HL-60 (cell line): ENCODE results near the gene SMCO4.

Experiments used
- DNase-seq, 2 experiments: peaks; one replicate each; pipeline ENCODE4 v3.0.0-alpha.2; 2010 to 2020; ENCODE audit warnings: low read depth in 1 of 2, low spot score in 1 of 2
- H3K27ac ChIP-seq: fragments of 250-450 bp; sonication (Bioruptor Pico); replicated peaks from 2 replicates; pipeline ENCODE4 v1.5.1; 2020; ENCODE audit warnings: mild to moderate bottlenecking, moderate library complexity
- H3K27me3 ChIP-seq: fragments of 250-450 bp; sonication (Bioruptor Pico); 2 replicates; pipeline ENCODE4 v1.5.1; 2021; ENCODE audit warnings: mild to moderate bottlenecking, moderate library complexity; ENCODE audit not compliant: insufficient read depth, poor library complexity, severe bottlenecking
- H3K4me3 ChIP-seq: replicated peaks from 2 replicates; pipeline ENCODE4 v1.5.1; 2011; ENCODE audit warnings: mild to moderate bottlenecking, control low read depth, low read length; ENCODE audit not compliant: insufficient read depth
- GABPA ChIP-seq: IDR thresholded peaks from 2 replicates; pipeline ENCODE4 v1.6.1; 2012; ENCODE audit warnings: low read depth
- POLR2AphosphoS5 ChIP-seq: IDR thresholded peaks from 2 replicates; pipeline ENCODE4 v1.6.1; 2012; ENCODE audit warnings: low read depth
- SPI1 ChIP-seq: IDR thresholded peaks from 2 replicates; pipeline ENCODE4 v1.6.1; 2012; ENCODE audit warnings: low read depth, mild to moderate bottlenecking, borderline replicate concordance
- TF ChIP-seq, protein P1 (sequence below): IDR thresholded peaks from one replicate; pipeline ENCODE4 v1.5.1; 2011; ENCODE audit warnings: low read length, control low read depth, inconsistent platforms; ENCODE audit not compliant: insufficient read depth
- TF ChIP-seq, protein P2 (sequence below): IDR thresholded peaks from 2 replicates; pipeline ENCODE4 v1.6.1; 2012; ENCODE audit warnings: low read depth; ENCODE audit not compliant: insufficient replicate concordance

Gene SMCO4

DNA sequence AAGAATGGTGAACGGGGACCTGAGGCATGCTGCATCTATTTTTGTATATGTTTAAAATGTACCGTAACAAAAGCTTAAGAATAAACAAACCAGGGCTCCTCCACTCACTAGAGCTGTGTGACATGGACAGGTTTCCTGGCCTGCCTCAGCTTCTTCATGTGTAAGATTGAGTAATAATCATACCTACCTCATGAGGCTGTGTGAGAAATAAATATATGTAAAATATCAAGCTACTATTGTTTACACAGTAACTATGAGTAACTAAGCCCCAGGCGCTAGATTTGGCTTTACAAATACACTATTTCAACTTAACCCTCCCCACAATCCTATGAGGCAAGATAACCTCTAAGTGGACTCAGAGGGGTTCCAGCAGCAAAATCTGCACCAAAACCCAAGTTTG, 66.4 kb downstream of the SMCO4 start:
- no peak for DNase-seq

DNA sequence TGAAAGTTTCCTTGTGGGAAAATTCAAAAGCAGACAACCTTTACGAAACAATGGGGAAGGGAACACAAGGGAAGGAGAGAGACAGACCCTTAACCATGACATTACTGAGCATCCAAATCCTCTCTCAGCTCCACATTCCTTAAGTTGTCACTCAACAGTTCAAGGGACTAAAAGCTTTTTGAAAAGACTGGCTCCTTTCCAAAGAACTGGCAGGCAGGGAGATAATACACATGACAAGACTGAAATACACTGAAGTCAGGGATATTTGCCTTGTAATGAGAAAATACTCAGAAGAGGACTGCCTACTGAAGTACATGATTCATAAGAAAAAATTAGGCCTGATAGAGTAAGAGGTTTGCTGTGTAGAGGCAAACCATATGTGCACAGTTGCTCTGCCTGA, 69.1 kb downstream of the SMCO4 start:
- DNase-seq: no peak
- Histone ChIP-seq H3K27ac (no peak overlapping the region), H3K4me3 (no peak overlapping the region), H3K27me3 (no peaks in the 10 kb centered on the region)
- TF ChIP-seq, protein P1, sequence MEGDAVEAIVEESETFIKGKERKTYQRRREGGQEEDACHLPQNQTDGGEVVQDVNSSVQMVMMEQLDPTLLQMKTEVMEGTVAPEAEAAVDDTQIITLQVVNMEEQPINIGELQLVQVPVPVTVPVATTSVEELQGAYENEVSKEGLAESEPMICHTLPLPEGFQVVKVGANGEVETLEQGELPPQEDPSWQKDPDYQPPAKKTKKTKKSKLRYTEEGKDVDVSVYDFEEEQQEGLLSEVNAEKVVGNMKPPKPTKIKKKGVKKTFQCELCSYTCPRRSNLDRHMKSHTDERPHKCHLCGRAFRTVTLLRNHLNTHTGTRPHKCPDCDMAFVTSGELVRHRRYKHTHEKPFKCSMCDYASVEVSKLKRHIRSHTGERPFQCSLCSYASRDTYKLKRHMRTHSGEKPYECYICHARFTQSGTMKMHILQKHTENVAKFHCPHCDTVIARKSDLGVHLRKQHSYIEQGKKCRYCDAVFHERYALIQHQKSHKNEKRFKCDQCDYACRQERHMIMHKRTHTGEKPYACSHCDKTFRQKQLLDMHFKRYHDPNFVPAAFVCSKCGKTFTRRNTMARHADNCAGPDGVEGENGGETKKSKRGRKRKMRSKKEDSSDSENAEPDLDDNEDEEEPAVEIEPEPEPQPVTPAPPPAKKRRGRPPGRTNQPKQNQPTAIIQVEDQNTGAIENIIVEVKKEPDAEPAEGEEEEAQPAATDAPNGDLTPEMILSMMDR: no peak
- no peak for TF ChIP-seq SPI1
- no peak for TF ChIP-seq POLR2AphosphoS5
- TF ChIP-seq, protein P2, sequence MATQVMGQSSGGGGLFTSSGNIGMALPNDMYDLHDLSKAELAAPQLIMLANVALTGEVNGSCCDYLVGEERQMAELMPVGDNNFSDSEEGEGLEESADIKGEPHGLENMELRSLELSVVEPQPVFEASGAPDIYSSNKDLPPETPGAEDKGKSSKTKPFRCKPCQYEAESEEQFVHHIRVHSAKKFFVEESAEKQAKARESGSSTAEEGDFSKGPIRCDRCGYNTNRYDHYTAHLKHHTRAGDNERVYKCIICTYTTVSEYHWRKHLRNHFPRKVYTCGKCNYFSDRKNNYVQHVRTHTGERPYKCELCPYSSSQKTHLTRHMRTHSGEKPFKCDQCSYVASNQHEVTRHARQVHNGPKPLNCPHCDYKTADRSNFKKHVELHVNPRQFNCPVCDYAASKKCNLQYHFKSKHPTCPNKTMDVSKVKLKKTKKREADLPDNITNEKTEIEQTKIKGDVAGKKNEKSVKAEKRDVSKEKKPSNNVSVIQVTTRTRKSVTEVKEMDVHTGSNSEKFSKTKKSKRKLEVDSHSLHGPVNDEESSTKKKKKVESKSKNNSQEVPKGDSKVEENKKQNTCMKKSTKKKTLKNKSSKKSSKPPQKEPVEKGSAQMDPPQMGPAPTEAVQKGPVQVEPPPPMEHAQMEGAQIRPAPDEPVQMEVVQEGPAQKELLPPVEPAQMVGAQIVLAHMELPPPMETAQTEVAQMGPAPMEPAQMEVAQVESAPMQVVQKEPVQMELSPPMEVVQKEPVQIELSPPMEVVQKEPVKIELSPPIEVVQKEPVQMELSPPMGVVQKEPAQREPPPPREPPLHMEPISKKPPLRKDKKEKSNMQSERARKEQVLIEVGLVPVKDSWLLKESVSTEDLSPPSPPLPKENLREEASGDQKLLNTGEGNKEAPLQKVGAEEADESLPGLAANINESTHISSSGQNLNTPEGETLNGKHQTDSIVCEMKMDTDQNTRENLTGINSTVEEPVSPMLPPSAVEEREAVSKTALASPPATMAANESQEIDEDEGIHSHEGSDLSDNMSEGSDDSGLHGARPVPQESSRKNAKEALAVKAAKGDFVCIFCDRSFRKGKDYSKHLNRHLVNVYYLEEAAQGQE: no peak
- TF ChIP-seq GABPA: no peak

More for the DNA sequence above, 66.4 kb downstream of the SMCO4 start:
- TF ChIP-seq, protein P2: no peak
- TF ChIP-seq SPI1: no peak
- TF ChIP-seq GABPA: no peak
- no peak for TF ChIP-seq POLR2AphosphoS5
- TF ChIP-seq, protein P1: no peak
- Histone ChIP-seq H3K4me3 (no peak overlapping the region), H3K27ac (no peak overlapping the region), H3K27me3 (no peaks in the 10 kb centered on the region)

DNA sequence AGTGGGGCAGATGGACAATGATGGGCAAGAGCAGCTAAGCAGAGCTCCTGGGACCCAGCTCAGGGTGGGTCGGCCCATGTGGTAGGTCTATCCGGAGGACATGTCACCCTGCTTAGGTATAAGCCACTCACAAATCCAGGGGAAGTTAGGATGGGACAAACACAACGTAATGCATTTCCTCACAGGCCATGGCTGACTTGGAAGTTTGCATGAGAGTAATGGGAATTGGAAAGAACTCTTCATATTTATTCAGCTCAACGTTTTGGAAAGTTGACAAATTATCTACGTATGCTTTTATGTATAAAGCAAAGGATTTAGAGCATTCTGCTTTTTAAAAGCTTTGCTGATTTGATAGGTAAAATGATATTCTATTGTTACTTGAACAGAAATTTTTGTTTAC, 74.9 kb downstream of the SMCO4 start:
- DNase-seq: no peak
- Histone ChIP-seq H3K4me3 (no peak overlapping the region), H3K27me3 (no peaks in the 10 kb centered on the region), H3K27ac (no peak overlapping the region)
- TF ChIP-seq, protein P1: no peak
- TF ChIP-seq GABPA (no peak), POLR2AphosphoS5 (no peak), SPI1 (no peak)
- TF ChIP-seq, protein P2: no peak
